Activated T-cell treated with anti-CD3 and anti-CD28 coated beads, Interleukin-2, amount 50 U/mL, for 24 hours (primary cell): Measurements from ENCODE around the gene SLC49A4.

ENCODE experiments used
- DNase-seq: peaks from one replicate; pipeline ENCODE4 v3.0.0-alpha.2; 2020
- H3K27ac Mint-ChIP-seq: 2 replicates; pipeline ENCODE4 v1.8.0; 2020; ENCODE audit warnings: mild to moderate bottlenecking, mixed read lengths
- H3K27me3 Mint-ChIP-seq: 2 replicates; pipeline ENCODE4 v1.8.0; 2020; ENCODE audit warnings: mixed read lengths
- H3K36me3 Mint-ChIP-seq: 2 replicates; pipeline ENCODE4 v1.8.0; 2020; ENCODE audit warnings: low read depth, mixed read lengths
- H3K4me1 Mint-ChIP-seq: 2 replicates; pipeline ENCODE4 v1.8.0; 2020; ENCODE audit warnings: low read depth, mixed read lengths
- H3K4me3 Mint-ChIP-seq: 2 replicates; pipeline ENCODE4 v1.8.0; 2020; ENCODE audit warnings: mild to moderate bottlenecking, moderate library complexity, mixed read lengths
- H3K9me3 Mint-ChIP-seq: 2 replicates; pipeline ENCODE4 v1.8.0; 2020; ENCODE audit warnings: mixed read lengths

The SLC49A4 gene

GRCh38 chr3:122893754-122894668 is 99.1 kb downstream of the SLC49A4 start:
- Mint-ChIP-seq H3K36me3 (no peaks in the 10 kb centered on the region), H3K27ac (no peak overlapping the region), H3K4me1 (peaks cover 18% of the 10 kb centered on the region), H3K4me3 (no peak overlapping the region), H3K9me3 (no peaks in the 10 kb centered on the region), H3K27me3 (peaks cover 5% of the 10 kb centered on the region)
- DNase-seq, result no peak

GRCh38 chr3:122898298-122898697 is 103.4 kb downstream of the SLC49A4 start:
- peaks cover 5% of the 10 kb centered on the region for H3K27me3 Mint-ChIP-seq
- no peak overlapping the region for H3K4me3 Mint-ChIP-seq
- DNase-seq, result no peak
- no peaks in the 10 kb centered on the region for H3K9me3 Mint-ChIP-seq
- H3K4me1 Mint-ChIP-seq, result peaks cover 5% of the 10 kb centered on the region
- no peaks in the 10 kb centered on the region for H3K36me3 Mint-ChIP-seq
- H3K27ac Mint-ChIP-seq, result no peak overlapping the region

- peaks cover under 1% of the 10 kb centered on the region for H3K27me3 Mint-ChIP-seq
- no peaks in the 10 kb centered on the region for H3K4me1 Mint-ChIP-seq
- H3K36me3 Mint-ChIP-seq, result no peaks in the 10 kb centered on the region
- H3K27ac Mint-ChIP-seq, result no peak overlapping the region
- H3K4me3 Mint-ChIP-seq, result no peak overlapping the region
- no peak for DNase-seq
- H3K9me3 Mint-ChIP-seq, result peaks cover 6% of the 10 kb centered on the region
These were observed 107.5 kb downstream of the SLC49A4 start for GRCh38 chr3:122902326-122902725.

- Mint-ChIP-seq H3K4me3 (no peak overlapping the region), H3K9me3 (peaks cover 6% of the 10 kb centered on the region), H3K4me1 (no peaks in the 10 kb centered on the region), H3K27ac (no peak overlapping the region), H3K36me3 (no peaks in the 10 kb centered on the region), H3K27me3 (no peaks in the 10 kb centered on the region)
- DNase-seq, result no peak
These were observed 108.3 kb downstream of the SLC49A4 start for GRCh38 chr3:122903171-122903570.

- H3K36me3 Mint-ChIP-seq, result no peaks in the 10 kb centered on the region
- no peak overlapping the region for H3K4me3 Mint-ChIP-seq
- no peaks in the 10 kb centered on the region for H3K4me1 Mint-ChIP-seq
- peaks cover 27% of the 10 kb centered on the region for H3K27me3 Mint-ChIP-seq
- H3K27ac Mint-ChIP-seq, result no peak overlapping the region
- DNase-seq, result no peak
- H3K9me3 Mint-ChIP-seq, result peaks cover 6% of the 10 kb centered on the region
These were observed 112.6 kb downstream of the SLC49A4 start for GRCh38 chr3:122907471-122907870.

GRCh38 chr3:122908251-122908650 is 113.4 kb downstream of the SLC49A4 start:
- Mint-ChIP-seq H3K9me3 (peaks cover 6% of the 10 kb centered on the region), H3K4me3 (no peak overlapping the region), H3K36me3 (no peaks in the 10 kb centered on the region), H3K27ac (no peak overlapping the region), H3K27me3 (peaks cover 29% of the 10 kb centered on the region), H3K4me1 (no peaks in the 10 kb centered on the region)
- no peak for DNase-seq

- DNase-seq, result no peak
- Mint-ChIP-seq H3K27ac (no peak overlapping the region), H3K27me3 (peaks cover 40% of the 10 kb centered on the region), H3K4me3 (no peak overlapping the region), H3K9me3 (no peaks in the 10 kb centered on the region), H3K36me3 (no peaks in the 10 kb centered on the region), H3K4me1 (peaks cover 10% of the 10 kb centered on the region)
These were observed 117.0 kb downstream of the SLC49A4 start for GRCh38 chr3:122911901-122912300.

GRCh38 chr3:122912772-122913538 is 118.1 kb downstream of the SLC49A4 start:
- DNase-seq, result no peak
- H3K27ac Mint-ChIP-seq, result no peak overlapping the region
- no peak overlapping the region for H3K4me3 Mint-ChIP-seq
- peaks cover 40% of the 10 kb centered on the region for H3K27me3 Mint-ChIP-seq
- H3K9me3 Mint-ChIP-seq, result no peaks in the 10 kb centered on the region
- peaks cover 10% of the 10 kb centered on the region for H3K4me1 Mint-ChIP-seq
- H3K36me3 Mint-ChIP-seq, result no peaks in the 10 kb centered on the region

GRCh38 chr3:122913539-122914100 is 118.8 kb downstream of the SLC49A4 start:
- Mint-ChIP-seq H3K4me1 (peaks cover 10% of the 10 kb centered on the region), H3K36me3 (no peaks in the 10 kb centered on the region), H3K4me3 (no peak overlapping the region), H3K27ac (no peak overlapping the region), H3K9me3 (no peaks in the 10 kb centered on the region), H3K27me3 (peaks cover 38% of the 10 kb centered on the region)
- DNase-seq, result no peak

- no peak overlapping the region for H3K27ac Mint-ChIP-seq
- H3K27me3 Mint-ChIP-seq, result peaks cover 38% of the 10 kb centered on the region
- DNase-seq, result no peak
These were observed 120.6 kb downstream of the SLC49A4 start for GRCh38 chr3:122915300-122916055.

GRCh38 chr3:122916084-122916483 is 121.2 kb downstream of the SLC49A4 start:
- no peaks in the 10 kb centered on the region for H3K36me3 Mint-ChIP-seq
- no peak overlapping the region for H3K4me3 Mint-ChIP-seq
- H3K4me1 Mint-ChIP-seq, result peaks cover 10% of the 10 kb centered on the region
- H3K27me3 Mint-ChIP-seq, result peaks cover 40% of the 10 kb centered on the region
- H3K9me3 Mint-ChIP-seq, result no peaks in the 10 kb centered on the region
- H3K27ac Mint-ChIP-seq, result no peak overlapping the region
- no peak for DNase-seq

More at GRCh38 chr3:122915300-122916055, 120.6 kb downstream of the SLC49A4 start:
- peaks cover 10% of the 10 kb centered on the region for H3K4me1 Mint-ChIP-seq
- H3K4me3 Mint-ChIP-seq, result no peak overlapping the region
- H3K36me3 Mint-ChIP-seq, result no peaks in the 10 kb centered on the region
- H3K9me3 Mint-ChIP-seq, result no peaks in the 10 kb centered on the region

GRCh38 chr3:122916580-122916979 is 121.7 kb downstream of the SLC49A4 start:
- Mint-ChIP-seq H3K36me3 (no peaks in the 10 kb centered on the region), H3K27ac (no peak overlapping the region), H3K4me1 (peaks cover 12% of the 10 kb centered on the region), H3K27me3 (peaks cover 40% of the 10 kb centered on the region), H3K9me3 (no peaks in the 10 kb centered on the region), H3K4me3 (no peak overlapping the region)
- no peak for DNase-seq

- Mint-ChIP-seq H3K4me1 (peaks cover 13% of the 10 kb centered on the region), H3K36me3 (no peaks in the 10 kb centered on the region), H3K4me3 (no peak overlapping the region), H3K27ac (no peak overlapping the region), H3K27me3 (peaks cover 32% of the 10 kb centered on the region), H3K9me3 (no peaks in the 10 kb centered on the region)
- no peak for DNase-seq
These were observed 122.5 kb downstream of the SLC49A4 start for GRCh38 chr3:122917412-122917811.
